K562 (cell line): ENCODE data around the gene WDR45B. TPM values are rescaled to one million over a fixed set of nuclear protein-coding genes. Genes with fewer than 3 reads are reported as not detected.

Source experiments
- ATF1 ChIP-seq, 2 experiments: fragments of 450-650 bp in 1 of 2; IDR thresholded peaks; 2 replicates each; pipeline ENCODE4 v1.6.1; 2016; ENCODE audit warnings: missing compliant biosample characterization in 1 of 2, missing genetic modification characterization in 1 of 2
- BDP1 ChIP-seq: IDR thresholded peaks from 3 replicates; pipeline ENCODE4 v1.6.1; 2011; ENCODE audit not compliant: insufficient read length, insufficient read depth
- FOS ChIP-seq: IDR thresholded peaks from 3 replicates; pipeline ENCODE4 v1.6.1; 2011; ENCODE audit not compliant: insufficient read length; ENCODE audit errors: extremely low read depth
- KLF6 ChIP-seq: fragments of 250-450 bp; sonication (Bioruptor Pico); IDR thresholded peaks from 2 replicates; pipeline ENCODE4 v1.4.0; 2020; ENCODE audit warnings: mild to moderate bottlenecking, moderate library complexity, borderline replicate concordance
- MAZ ChIP-seq, 2 experiments: fragments of 450-650 bp in 1 of 2; sonication (generic) in 1 of 2; formaldehyde crosslinking; IDR thresholded peaks in 1 of 2; conservative IDR thresholded peaks in 1 of 2; 2 replicates each; pipeline versions ENCODE4 v1.4.0 to v1.5.0; 2020; ENCODE audit warnings: mild to moderate bottlenecking in 1 of 2, missing genetic modification reagents in 1 of 2
- NFIC ChIP-seq: fragments of 450-650 bp; IDR thresholded peaks from 2 replicates; pipeline ENCODE4 v1.6.1; 2017; ENCODE audit warnings: mild to moderate bottlenecking, inconsistent platforms
- RCOR1 ChIP-seq, 2 experiments: IDR thresholded peaks; 2 replicates each; pipeline ENCODE4 v1.6.1; 2012; ENCODE audit warnings: low read depth in 2 of 2, low read length in 2 of 2, borderline replicate concordance in 1 of 2, improper control_type of control experiment in 1 of 2
- REST ChIP-seq, 2 experiments: fragments of 450-650 bp; formaldehyde crosslinking in 1 of 2; IDR thresholded peaks; 2 replicates each; pipeline versions ENCODE4 v1.4.0 to v1.6.1; 2014 to 2020; ENCODE audit warnings: mild to moderate bottlenecking in 2 of 2, borderline replicate concordance in 1 of 2, low read depth in 1 of 2
- SOX6 ChIP-seq: fragments of 450-650 bp; IDR thresholded peaks from 2 replicates; pipeline ENCODE4 v1.6.1; 2014; ENCODE audit warnings: mild to moderate bottlenecking
- ZNF589 ChIP-seq: fragments of 200-800 bp; sonication (Bioruptor generic); IDR thresholded peaks from 2 replicates; pipeline ENCODE4 v1.6.1; 2016; ENCODE audit warnings: low read depth, missing genetic modification characterization, missing compliant biosample characterization
- ZZZ3 ChIP-seq: fragments of 450-650 bp; IDR thresholded peaks from 2 replicates; pipeline ENCODE4 v1.6.1; 2016; ENCODE audit warnings: antibody characterized with exemption, mild to moderate bottlenecking, moderate library complexity
- polyA plus RNA-seq, 8 experiments: library from polyadenylated mRNA; depleted of rRNA in 4 of 8; stranded (reverse) in 5 of 8; unstranded in 3 of 8; fragments of >200 nt; fragmentation: Nextera tagmentation in 2 of 8; fragmentation: Illumina TruSeq in 1 of 8; extraction: Ambion mirVana in 2 of 8; extraction: Trizol in 1 of 8; gene quantifications; 2 replicates each; pipeline versions ENCODE4 v1.2.1 to v1.2.3, GENCODE V29; 2011 to 2014; ENCODE audit warnings: inconsistent platforms in 1 of 8, missing spikeins in 1 of 8
- total RNA-seq, 7 experiments: library from RNA; depleted of rRNA in 6 of 7; stranded (reverse); fragments of >200 nt in 6 of 7; fragmentation: Illumina TruSeq in 2 of 7; extraction: Trizol in 2 of 7; gene quantifications; 2 replicates each; pipeline versions ENCODE4 v1.2.1 to v1.2.3, GENCODE V29; 2011 to 2021; ENCODE audit warnings: low replicate concordance in 1 of 7

Gene WDR45B
- total and polyA plus RNA-seq, 9 of the 15 experiments (the other 6 are each of a cell fraction or from before 2014, with no cell fraction given) = 0.72 to 74.4 (median 35.9) TPM

GRCh38 chr17:82611140-82612058 is 36.8 kb downstream of the WDR45B start (continued):
- TF ChIP-seq ZNF589 (peak; percentile 58; the same call in 1 of the 2 replicates), NFIC (peak; percentile 96), ATF1 (CRISPR knock-in tag; IDR thresholded peaks at IDR 0.05) (no peak), ATF1 (tag; IDR thresholded peaks at IDR 0.05) (peak; percentile 33; the same call in 1 of the 2 replicates), RCOR1 (IDR thresholded peaks at IDR 0.05; ENCODE audit: borderline replicate concordance in 1 of 2, low read depth in 2 of 2, low read length in 2 of 2) (peak in 1 of 2 experiments; percentile 30; a peak in 1 of 4 replicates), ZZZ3 (no peak), REST (IDR thresholded peaks at IDR 0.05; ENCODE audit: borderline replicate concordance) (peak; percentile 3; the same call in 1 of the 2 replicates), REST (CRISPR knock-in tag; IDR thresholded peaks at IDR 0.05; ENCODE audit: low read depth) (no peak), FOS (no peak), BDP1 (no peak), SOX6 (0 out of 2 replicates have a peak, but pooled peaks have one; percentile 44), MAZ (CRISPR knock-in tag; conservative IDR thresholded peaks at IDR 0.05 in 1 of 2, IDR thresholded peaks at IDR 0.05 in 1 of 2) (peak in 1 of 2 experiments; percentile 37; a peak in 1 of 4 replicates), KLF6 (CRISPR knock-in tag) (no peak)
